Measurements from ENCODE around the gene CREB5.

CREB5 gene

DNA sequence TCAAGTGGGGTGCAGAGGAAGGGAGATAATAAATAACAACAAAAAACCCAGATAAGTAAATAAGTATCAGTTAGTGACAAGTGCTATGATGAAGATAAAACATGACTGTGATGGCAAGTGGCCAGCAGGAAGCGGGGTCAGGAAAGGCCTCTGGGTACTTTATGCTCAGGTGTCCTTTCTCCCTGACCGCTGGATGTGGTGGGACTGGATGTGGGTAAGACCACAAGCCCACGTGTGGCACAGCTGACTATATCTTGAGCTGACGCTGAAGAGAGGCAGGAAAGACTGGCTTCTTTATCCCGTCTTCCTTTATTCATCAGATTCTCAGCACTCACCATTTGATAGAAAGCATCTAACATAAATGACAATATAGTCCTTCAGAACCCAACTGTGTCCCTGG is 87.8 kb downstream of the CREB5 start:
- DNase-seq: no peak
- in situ Hi-C loops (cut with MboI; ENCODE audit: low pct_unique_long_range_greater_than_20kb, low sequenced_read_pairs): no loop called here

DNA sequence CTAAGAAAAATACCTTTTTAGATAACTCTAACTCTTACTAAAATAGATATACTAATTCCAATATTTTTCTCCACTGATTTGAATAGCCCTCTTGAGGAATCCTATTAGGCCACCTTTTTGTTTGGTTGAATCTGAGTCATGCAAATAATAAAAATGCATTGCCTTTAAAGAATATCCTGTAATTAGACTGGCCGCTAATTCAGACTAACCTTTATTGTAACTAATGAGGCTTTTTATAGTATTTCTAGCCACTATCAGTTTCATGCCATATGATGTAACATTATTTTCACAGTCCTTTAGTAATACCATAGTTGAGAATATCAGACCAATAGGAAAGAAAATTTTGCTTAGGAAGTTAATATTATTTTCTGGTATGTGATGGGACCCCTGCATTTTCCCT is 90.1 kb downstream of the CREB5 start:
- DNase-seq: no peak
- in situ Hi-C loops (cut with MboI; ENCODE audit: low pct_unique_long_range_greater_than_20kb, low sequenced_read_pairs): no loop called here

DNA sequence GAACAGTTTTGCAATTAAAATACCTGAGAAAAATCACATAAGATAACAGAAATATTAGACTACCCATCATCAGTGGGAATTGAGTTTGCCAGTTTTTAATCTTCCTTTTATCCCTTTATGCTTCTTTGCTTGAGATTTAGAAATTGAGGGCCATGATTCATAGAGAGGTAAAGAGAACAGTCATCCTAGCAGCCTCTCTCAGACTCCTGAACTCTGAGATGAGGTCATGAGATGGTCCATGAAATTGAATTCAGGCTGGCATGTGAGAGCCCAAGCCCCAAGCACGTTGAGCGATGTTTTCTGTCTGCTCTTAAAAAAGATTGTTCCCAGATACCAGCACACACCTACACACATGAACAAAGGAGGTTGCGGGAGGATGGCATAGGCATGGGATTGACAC is 91.1 kb downstream of the CREB5 start:
- no peak for DNase-seq

GRCh38 chr7:28505014-28505413 is 92.7 kb downstream of the CREB5 start:
- in situ Hi-C loops (cut with MboI; ENCODE audit: low pct_unique_long_range_greater_than_20kb, low sequenced_read_pairs): no loop called here
- no peak for DNase-seq

More for the DNA sequence above, 91.1 kb downstream of the CREB5 start:
- in situ Hi-C loops (cut with MboI; ENCODE audit: low pct_unique_long_range_greater_than_20kb, low sequenced_read_pairs): no loop called here

GRCh38 chr7:28505867-28506266 is 93.5 kb downstream of the CREB5 start:
- in situ Hi-C loops (cut with MboI; ENCODE audit: low pct_unique_long_range_greater_than_20kb, low sequenced_read_pairs): no loop called here
- DNase-seq: no peak

- DNase-seq: no peak
- in situ Hi-C loops (cut with MboI; ENCODE audit: low pct_unique_long_range_greater_than_20kb, low sequenced_read_pairs): no loop called here
These were observed 95.4 kb downstream of the CREB5 start for GRCh38 chr7:28507525-28508282.

DNA sequence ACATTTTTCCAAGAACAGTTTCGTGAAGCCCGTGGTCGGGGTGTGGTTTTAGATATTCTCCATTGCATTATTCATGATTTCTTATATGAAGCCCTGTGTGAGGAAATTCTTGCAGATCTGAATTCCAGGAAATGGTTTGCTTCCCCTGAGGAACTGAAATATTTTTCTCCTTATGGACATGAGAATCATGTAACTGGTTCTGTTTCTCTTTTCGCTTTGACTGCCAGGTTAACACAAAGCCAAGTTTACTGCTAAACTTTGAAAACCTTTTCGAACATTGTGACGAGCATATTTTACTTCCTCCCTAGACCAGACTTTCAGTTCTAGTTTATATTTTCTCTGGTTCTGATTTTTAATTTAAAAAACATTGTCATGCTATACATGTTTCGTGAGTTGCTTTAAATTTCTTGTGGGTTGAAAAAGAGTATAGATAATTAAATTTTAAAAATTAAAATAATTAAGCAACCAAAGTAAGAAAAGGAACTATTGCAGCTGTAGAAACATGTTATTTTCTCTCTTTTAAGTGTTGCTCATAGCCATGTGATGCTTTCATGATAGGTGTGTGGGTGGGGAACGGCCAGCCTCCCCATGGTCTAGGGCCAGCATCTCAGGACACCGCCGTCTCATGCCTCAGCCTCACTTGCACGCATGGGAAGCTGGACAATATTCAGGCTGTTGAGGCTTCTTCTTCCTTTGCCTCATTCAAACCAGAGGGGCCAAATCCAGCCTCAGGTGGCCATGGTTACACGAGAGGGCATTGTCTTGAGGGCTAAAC is 97.1 kb downstream of the CREB5 start:
- DNase-seq: no peak
- in situ Hi-C loops (cut with MboI; ENCODE audit: low pct_unique_long_range_greater_than_20kb, low sequenced_read_pairs): no loop called here

- in situ Hi-C loops (cut with MboI; ENCODE audit: low pct_unique_long_range_greater_than_20kb, low sequenced_read_pairs): no loop called here
- no peak for DNase-seq
These were observed 97.7 kb downstream of the CREB5 start for GRCh38 chr7:28510026-28510369.

DNA sequence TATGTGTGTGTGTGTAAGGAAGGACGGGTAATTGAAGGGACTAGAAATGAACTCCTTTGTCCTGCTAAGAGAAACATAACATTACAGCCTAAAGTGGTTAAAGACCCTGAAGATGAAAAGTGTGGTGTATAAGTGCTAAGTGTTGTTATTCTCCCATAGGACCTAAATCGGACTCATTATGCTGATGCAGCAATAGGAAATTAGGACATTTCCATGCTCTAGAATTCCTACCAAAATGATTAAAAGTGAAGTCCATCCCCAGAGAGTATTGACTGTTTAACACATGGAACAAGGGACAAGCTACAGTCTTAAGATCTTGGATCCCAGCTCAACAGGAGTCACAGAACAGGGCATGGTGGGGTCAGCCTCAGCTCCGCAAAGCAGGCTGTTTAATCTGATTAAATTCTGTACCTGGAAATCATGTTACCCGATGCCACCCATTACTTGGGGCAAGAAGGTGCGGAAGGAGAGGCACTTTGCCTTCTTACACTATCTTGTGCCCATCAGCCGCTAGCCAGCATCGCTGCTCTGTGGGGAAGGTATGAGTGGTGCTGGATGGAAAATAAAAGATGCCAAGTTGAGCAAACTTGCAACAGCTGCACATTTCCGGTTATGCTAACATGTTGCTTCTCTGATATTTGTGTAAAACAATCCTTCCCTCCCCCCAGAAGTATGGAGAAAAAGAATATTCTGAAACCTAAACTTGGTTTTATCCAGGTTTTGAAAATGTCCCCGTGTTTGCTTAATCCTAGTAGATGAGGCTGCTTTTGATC is 100.5 kb downstream of the CREB5 start:
- in situ Hi-C loops (cut with MboI; ENCODE audit: low pct_unique_long_range_greater_than_20kb, low sequenced_read_pairs): no loop called here
- no peak for DNase-seq

DNA sequence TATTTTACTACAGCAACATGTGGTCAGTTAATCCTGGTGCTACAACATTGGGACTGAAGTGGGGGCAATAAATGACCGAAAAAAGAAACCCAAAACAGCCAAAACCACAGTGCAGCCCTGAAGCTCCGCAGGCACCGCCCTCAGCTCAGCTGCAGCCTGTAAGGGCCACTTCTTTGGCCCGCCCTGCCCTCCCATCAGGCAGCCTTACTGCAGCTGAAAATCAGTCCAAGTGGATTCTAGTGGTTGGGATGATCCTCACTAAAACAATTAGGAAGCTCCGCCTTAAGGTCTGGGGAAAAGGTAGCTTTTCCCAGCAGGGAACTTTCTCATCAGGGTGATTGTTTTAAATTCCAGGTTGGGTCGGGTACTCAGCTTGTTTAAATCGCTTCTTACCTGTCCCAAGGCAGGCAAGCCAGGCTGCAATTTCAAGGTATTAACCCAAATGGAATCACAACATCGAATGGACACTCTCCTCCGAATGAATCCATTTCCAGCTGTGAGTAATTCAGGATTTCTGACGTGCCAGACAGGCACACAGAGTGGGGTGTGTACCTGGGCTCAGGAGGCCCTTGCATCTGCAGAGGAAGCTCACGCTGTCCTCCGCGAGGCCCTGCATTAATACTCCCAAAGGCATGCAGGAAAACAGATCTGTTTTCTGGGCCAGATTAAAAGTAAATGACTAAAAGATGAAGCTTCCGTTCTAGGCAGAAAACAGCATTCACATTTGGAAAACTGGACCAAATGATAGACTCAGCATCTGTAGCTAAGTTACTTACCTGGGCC is 104.3 kb downstream of the CREB5 start:
- DNase-seq: no peak

DNA sequence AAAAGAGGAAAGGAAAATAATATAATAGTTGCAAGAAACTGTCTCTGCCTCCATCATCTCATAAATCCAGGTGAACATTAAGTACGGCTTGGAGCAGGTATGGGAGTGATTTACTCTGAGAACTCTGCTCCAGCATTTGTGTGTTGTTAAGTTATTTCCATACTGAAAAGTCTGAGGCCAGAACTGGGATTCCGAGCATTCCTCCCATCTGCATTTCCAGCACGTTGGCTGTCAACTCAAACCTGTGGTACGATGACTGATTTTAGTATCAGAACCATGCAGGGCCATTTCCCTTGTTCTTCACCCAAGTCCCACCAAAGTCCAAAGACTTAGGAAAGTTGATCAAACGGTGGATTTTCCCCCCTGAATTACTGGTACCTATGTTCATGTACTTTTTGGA is 104.9 kb downstream of the CREB5 start:
- no peak for DNase-seq
- in situ Hi-C loops (cut with MboI; ENCODE audit: low pct_unique_long_range_greater_than_20kb, low sequenced_read_pairs): no loop called here

More for the DNA sequence above, 104.3 kb downstream of the CREB5 start:
- in situ Hi-C loops (cut with MboI; ENCODE audit: low pct_unique_long_range_greater_than_20kb, low sequenced_read_pairs): no loop called here

DNA sequence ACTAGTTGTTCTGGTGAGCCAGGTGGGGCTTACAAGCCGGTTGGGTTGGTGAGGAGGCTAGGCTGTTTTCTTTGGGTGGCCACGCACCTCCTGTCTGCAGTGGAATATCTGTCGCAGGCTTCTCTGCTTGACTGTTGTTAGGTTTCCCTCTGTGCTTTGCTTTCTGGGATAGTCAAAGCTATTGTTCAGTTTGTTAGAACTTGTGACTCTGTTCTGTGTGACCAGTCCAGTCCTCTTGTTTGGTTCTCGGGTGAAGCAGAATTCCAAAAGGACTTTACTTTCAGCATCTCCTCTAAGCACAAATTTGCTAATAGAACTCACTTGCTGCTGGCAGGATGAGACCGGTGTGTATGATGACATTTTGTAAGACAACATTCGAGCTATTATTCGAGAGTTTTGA is 105.3 kb downstream of the CREB5 start:
- in situ Hi-C loops (cut with MboI; ENCODE audit: low pct_unique_long_range_greater_than_20kb, low sequenced_read_pairs): no loop called here
- no peak for DNase-seq

- in situ Hi-C loops (cut with MboI; ENCODE audit: low pct_unique_long_range_greater_than_20kb, low sequenced_read_pairs): no loop called here
- DNase-seq: no peak
These were observed 108.0 kb downstream of the CREB5 start for GRCh38 chr7:28520074-28521015.

GRCh38 chr7:28524978-28525377 is 112.7 kb downstream of the CREB5 start:
- DNase-seq: no peak
- in situ Hi-C loops (cut with MboI; ENCODE audit: low pct_unique_long_range_greater_than_20kb, low sequenced_read_pairs): no loop called here

DNA sequence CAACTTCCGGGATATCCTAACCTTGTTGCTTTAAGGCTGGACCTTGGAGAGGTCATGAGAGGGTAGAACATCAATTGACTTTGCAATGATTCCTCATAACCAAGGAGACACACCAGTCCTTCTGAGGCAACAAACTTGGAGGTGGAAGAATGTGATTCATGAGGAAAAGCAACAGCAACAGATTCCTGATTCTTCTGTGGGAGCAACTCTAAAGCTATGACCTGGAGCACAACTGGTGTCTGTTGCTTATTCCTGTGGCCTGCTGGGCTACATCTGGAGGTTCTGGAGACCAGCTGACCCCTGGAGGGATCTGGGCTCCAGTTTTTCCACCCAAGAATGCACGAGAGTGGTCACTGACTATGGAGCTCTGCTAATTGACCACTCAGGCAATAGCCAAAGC is 116.6 kb downstream of the CREB5 start:
- no peak for DNase-seq
- in situ Hi-C loops (cut with MboI; ENCODE audit: low pct_unique_long_range_greater_than_20kb, low sequenced_read_pairs): no loop called here

- in situ Hi-C loops (cut with MboI; ENCODE audit: low pct_unique_long_range_greater_than_20kb, low sequenced_read_pairs): no loop called here
- DNase-seq: no peak
These were observed 117.4 kb downstream of the CREB5 start for GRCh38 chr7:28529755-28530154.

DNA sequence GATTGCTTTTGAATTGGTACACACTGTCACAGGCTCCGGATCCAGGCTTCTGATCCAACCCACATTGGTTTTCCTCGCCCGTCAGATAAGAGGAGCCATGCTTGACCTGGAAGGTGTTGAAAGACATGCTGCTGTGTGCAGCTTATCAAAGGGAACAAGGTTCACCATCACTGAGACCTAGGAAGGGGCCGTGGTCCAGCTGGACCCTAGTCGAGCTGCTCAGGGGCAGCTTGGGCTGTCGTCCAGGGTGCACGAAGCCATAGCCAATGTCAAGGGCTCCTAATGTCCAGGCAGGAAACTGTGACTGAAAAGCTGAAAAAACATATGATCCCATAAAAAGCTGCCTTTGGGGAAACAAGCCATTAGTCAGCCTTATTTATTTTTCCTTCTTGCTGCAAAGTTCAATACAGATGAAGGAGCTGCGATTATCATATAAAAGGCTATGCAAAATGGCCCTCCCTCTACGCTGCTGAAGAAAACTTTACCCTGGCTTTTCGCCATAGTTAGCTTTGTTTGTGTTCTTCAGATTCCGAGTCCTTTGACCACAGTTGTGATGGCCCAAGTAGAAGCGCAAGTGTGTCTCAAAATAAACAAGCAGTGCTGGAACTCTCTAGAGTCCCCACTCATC is 118.0 kb downstream of the CREB5 start:
- in situ Hi-C loops (cut with MboI; ENCODE audit: low pct_unique_long_range_greater_than_20kb, low sequenced_read_pairs): no loop called here

DNA sequence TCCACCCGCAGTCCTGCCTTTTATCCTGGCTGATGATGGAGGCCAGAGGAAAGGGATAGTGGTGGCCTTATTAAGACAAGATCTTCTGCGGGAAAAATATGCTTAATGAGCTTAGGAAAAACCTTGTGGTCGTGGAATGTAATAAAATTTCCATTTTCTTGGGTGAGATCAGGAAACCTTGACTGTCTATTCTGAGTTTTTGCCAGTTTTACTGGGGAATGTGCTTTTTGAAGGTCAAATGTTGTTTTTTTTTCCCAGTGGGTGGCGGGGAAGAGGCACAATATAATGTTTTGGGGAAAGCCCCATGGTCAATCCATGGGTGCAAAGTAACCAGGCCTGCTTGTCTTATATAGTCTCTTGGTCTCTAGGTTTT is 118.5 kb downstream of the CREB5 start:
- in situ Hi-C loops (cut with MboI; ENCODE audit: low pct_unique_long_range_greater_than_20kb, low sequenced_read_pairs): no loop called here

More for the DNA sequence above, 118.0 kb downstream of the CREB5 start:
- DNase-seq: no peak

More for the DNA sequence above, 118.5 kb downstream of the CREB5 start:
- no peak for DNase-seq
